T-helper 22 cell (primary cell): Measurements from ENCODE around the gene MAP3K13.

Source experiments
- DNase-seq: peaks from one replicate; pipeline ENCODE4 v3.0.0-alpha.2; 2020; ENCODE audit warnings: low read depth

Gene MAP3K13

DNA sequence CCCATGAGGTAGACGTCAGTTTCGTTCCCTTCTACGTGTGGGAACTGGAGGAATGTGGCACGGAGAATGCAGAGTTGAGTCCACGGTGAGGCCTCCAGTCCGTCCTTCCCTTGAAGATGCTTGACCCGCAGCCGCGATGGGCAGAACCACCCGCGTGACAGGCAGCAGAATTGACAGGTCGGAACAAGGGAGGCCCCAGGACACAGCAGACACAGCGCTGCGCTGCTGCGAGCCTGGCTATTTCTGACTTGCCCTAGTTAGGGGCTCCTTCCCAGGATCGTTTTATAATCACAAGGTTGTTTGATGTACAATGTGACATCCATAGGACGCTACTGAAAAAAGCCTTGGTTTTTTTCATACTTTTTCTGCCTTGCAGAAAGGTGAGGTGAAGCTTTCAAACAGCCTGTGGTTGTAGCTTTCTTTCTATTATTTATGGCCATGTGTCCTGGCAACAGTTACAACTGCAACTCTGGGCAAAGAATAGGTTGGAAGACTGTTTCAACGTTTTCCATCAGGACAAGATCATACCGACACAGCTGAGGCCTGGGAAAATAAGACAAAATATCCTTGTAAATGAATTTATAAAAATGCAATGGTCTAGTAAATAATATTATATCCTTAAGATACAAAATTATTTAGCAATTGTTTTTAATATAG, 145.5 kb downstream of the MAP3K13 start:
- no peak for DNase-seq

DNA sequence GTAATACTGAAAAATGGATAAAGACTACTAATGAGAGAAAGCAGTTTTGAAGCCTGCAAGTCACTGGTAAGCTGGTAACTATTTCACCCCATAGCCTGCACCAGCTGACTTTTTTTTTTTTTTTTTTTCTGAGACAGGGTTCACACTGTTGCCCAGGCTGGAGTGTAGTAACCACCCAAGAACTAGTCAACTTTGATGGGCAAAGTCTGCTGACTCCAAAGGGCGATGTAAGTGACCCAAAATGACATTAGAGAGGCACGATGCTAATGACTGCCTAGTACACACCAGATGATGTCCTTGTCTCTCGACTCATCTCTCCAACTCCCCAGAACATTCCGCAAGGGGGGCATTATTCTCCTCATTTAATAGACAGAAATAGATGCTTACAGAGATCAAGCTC, 148.8 kb downstream of the MAP3K13 start:
- no peak for DNase-seq

DNA sequence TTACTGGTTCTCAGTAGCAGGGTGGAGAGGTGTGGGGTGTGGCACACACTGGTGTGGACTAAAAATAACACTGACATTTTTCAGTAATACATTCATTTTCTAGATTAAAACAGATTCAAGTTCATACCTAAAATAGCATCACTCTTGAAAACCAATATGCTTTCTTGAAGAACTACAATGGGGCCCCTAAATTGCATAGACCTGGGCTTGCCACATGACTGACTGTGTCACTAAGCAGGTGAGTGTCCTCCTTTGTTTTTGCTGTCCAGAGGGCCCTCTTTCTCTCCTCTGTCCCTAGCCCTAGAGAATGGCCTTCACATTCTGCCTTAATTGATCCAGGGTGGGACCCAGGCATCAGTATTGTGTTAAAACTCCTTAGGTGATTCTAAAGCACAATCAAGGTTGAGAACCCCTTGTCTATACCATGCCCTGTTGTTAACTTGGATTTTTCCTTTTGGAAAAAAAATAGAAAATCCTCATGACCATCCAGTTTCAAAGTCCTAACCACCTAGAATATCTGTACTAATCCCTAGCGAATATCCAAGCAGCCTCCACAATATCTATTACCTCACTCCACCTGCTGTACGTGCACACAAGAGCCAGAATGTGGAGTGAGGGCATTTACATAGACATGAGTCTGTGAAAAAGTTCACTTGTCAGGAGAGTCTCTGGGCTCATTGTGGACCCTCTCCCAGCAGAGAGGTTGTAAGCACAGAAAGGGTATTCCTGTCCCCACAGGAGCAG, 154.6 kb downstream of the MAP3K13 start:
- DNase-seq: no peak

GRCh38 chr3:185519021-185519420, 156.1 kb downstream of the MAP3K13 start:
- no peak for DNase-seq

DNA sequence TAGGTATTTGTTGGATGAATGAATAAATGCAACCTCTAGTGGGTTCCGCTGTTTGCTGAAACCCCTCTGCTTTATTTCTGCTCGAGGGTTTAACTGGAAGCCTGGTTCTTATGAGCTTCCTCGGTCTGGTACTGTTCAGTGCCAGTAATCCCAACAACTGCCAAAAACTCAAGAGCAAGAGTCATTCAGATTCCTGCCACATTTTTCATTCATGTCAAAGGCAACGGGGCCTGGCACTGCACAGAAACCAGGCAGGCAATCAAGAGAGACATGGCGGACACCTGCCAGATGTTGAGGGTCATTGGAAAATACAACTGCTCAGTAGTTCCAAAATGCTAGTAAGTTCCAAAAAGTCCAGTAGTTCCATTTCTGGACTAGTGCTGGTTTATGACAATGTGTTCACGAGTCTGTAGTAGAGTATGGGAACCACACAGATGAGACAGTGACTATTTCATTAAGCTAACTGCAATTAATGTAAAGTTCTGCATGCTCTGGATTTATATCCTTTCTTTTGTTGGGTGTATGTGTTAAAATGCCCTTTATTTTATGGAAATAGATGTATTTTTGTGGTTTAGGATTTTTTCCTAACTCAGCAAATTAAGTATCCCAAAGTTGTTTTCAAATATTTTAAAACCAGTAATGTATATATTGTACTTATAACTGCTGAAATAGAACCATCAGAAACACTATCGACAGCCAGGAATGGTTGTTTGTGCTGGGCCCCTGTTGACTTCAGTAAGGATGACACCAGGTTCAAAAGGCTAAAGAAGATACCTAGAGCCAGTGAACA, 158.6 kb downstream of the MAP3K13 start:
- no peak for DNase-seq

GRCh38 chr3:185526349-185526951, 163.5 kb downstream of the MAP3K13 start:
- DNase-seq: no peak

- no peak for DNase-seq
These were observed 164.4 kb downstream of the MAP3K13 start for GRCh38 chr3:185527364-185527763.

- no peak for DNase-seq
These were observed 165.6 kb downstream of the MAP3K13 start for GRCh38 chr3:185528532-185528931.

- no peak for DNase-seq
These were observed 167.9 kb downstream of the MAP3K13 start for GRCh38 chr3:185530856-185531255.

- DNase-seq: no peak
These were observed 170.0 kb downstream of the MAP3K13 start for GRCh38 chr3:185532901-185533300.

DNA sequence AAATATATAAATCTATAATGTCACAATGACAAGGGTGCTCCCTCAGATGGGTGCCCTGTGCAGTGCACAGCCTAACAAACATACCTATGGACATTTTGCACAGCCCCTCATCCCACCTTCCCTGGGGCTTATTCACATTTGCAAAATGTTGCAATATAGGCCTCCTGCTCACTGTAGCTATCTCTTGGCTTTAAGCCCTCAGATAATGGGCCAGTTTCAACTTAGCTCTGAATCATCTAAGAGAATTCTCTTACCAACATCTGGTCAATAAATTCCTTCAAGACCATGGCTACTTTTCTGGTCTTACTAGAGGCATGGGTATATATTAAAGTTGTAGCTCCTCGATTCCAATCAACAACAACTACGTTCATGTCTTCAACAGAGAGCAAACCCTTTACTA, 171.6 kb downstream of the MAP3K13 start:
- DNase-seq: no peak

DNA sequence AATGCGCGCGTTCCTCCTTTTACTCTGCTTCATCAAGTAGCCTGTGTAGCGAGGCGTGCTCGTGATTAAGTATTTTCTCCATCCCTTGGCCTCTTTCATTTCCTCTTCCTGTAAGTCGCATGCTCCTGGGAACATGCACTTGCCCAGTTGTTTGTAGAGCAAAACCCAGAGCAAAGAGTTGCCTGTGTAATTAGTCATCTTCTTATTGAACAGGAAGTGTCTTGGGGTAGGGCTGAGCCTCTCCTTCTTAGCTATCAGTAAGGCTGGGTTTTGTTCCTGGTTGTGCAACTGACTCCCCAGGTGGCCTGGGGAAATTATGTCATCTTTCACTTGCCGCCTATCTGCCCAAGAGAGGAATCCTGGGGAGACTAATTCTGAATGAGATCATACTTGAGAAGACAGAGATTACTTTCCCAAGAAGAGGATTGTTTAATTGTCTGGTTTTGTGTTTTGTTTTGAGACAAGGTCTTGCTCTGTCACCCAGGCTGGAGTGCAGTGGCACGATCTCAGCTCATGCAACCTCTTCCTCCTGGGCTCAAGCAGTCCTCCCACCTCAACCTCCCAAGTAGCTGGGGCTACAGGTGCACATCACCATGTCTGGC, 174.5 kb downstream of the MAP3K13 start:
- DNase-seq: no peak
